HG02678 (cell line): ENCODE measurements around the gene HS6ST3.

ENCODE experiments used
- ATAC-seq: cut with Tn5 transposase; IDR thresholded peaks from one replicate; pipeline ENCODE4 v1.9.1; 2021; ENCODE audit warnings: mild to moderate bottlenecking, moderate library complexity; ENCODE audit not compliant: unreplicated experiment

HS6ST3 gene

GRCh38 chr13:96817336-96817941, 727.5 kb downstream of the HS6ST3 start:
- no peak for ATAC-seq

GRCh38 chr13:96819375-96819774, 729.5 kb downstream of the HS6ST3 start:
- ATAC-seq = no peak

GRCh38 chr13:96821381-96821780, 731.5 kb downstream of the HS6ST3 start:
- ATAC-seq = no peak

GRCh38 chr13:96821971-96822370, 732.1 kb downstream of the HS6ST3 start:
- no peak for ATAC-seq

GRCh38 chr13:96822895-96823294, 733.0 kb downstream of the HS6ST3 start:
- ATAC-seq = no peak

GRCh38 chr13:96824140-96824539, 734.2 kb downstream of the HS6ST3 start:
- no peak for ATAC-seq

- ATAC-seq = no peak
These were observed 735.7 kb downstream of the HS6ST3 start for GRCh38 chr13:96825653-96826052.

GRCh38 chr13:96834626-96835025, 744.7 kb downstream of the HS6ST3 start:
- ATAC-seq = no peak

- ATAC-seq = no peak
These were observed 745.6 kb downstream of the HS6ST3 start for GRCh38 chr13:96835546-96835945.

- ATAC-seq = no peak
These were observed 746.8 kb downstream of the HS6ST3 start for GRCh38 chr13:96836733-96837132.

GRCh38 chr13:96837809-96838208, 747.9 kb downstream of the HS6ST3 start:
- no peak for ATAC-seq

GRCh38 chr13:96844195-96844594, 754.3 kb downstream of the HS6ST3 start:
- no peak for ATAC-seq

- no peak for ATAC-seq
These were observed 754.7 kb downstream of the HS6ST3 start for GRCh38 chr13:96844616-96845015.

GRCh38 chr13:96848286-96848685, 758.4 kb downstream of the HS6ST3 start:
- ATAC-seq = no peak

- ATAC-seq = no peak
These were observed 759.2 kb downstream of the HS6ST3 start for GRCh38 chr13:96849091-96849490.

GRCh38 chr13:96850538-96851145, 760.7 kb downstream of the HS6ST3 start:
- no peak for ATAC-seq

- no peak for ATAC-seq
These were observed 762.0 kb downstream of the HS6ST3 start for GRCh38 chr13:96851856-96852445.

GRCh38 chr13:96858133-96858826, 768.4 kb downstream of the HS6ST3 start:
- no peak for ATAC-seq

- no peak for ATAC-seq
These were observed 771.0 kb downstream of the HS6ST3 start for GRCh38 chr13:96860882-96861281.

- ATAC-seq = no peak
These were observed 772.2 kb downstream of the HS6ST3 start for GRCh38 chr13:96862093-96862492.

GRCh38 chr13:96862999-96863398, 773.1 kb downstream of the HS6ST3 start:
- no peak for ATAC-seq

GRCh38 chr13:96871469-96871868, 781.6 kb downstream of the HS6ST3 start:
- no peak for ATAC-seq
